Mucosa of descending colon (tissue), 3 donors: ENCODE measurements around the gene RAMP3. TPM values are rescaled to one million over a fixed set of nuclear protein-coding genes. Genes with fewer than 3 reads are reported as not detected.

Experiments used
- ATAC-seq: fragments of 200-7000 bp; cut with Tn5 transposase; one replicate; pipeline ENCODE4 v1.9.1; 2020; ENCODE audit warnings: mild to moderate bottlenecking, moderate library complexity
- DNase-seq, 3 donors: peaks; one replicate each; pipeline ENCODE4 v3.0.0-alpha.2; 2020
- H3K36me3 ChIP-seq: fragments of 200-600 bp; one replicate; pipeline ENCODE4 v1.8.0; 2021; ENCODE audit warnings: low read depth, mild to moderate bottlenecking
- H3K4me1 ChIP-seq: fragments of 200-600 bp; one replicate; pipeline ENCODE4 v1.8.0; 2021; ENCODE audit warnings: low read depth, mild to moderate bottlenecking
- H3K4me3 ChIP-seq: fragments of 200-600 bp; one replicate; pipeline ENCODE4 v1.8.0; 2021; ENCODE audit warnings: mild to moderate bottlenecking
- H3K9me3 ChIP-seq: fragments of 200-600 bp; one replicate; pipeline ENCODE4 v1.8.0; 2021; ENCODE audit warnings: mild to moderate bottlenecking
- intact Hi-C, 2 donors: fragments of 100-400 bp; cut with DNase I in 1 of 2; cut with micrococcal nuclease in 1 of 2; formaldehyde crosslinking; loops; one replicate each; pipeline versions ENCODE4 v1.11.0 to v1.11.1; 2022; cut with DNase I, micrococcal nuclease
- total RNA-seq, 3 donors: library from RNA; stranded (reverse); fragmentation: NEBNext Ultra II Directional in 2 of 3; extraction: Animal tissue kit (Norgen Biotek cat#: 25700) in 2 of 3; gene quantifications; one replicate each; pipeline versions ENCODE4 v1.2.1 to v1.2.4, GENCODE V29; 2021 to 2023
- TF ChIP-seq, protein P1 (sequence below): fragments of 200-600 bp; IDR thresholded peaks from one replicate; pipeline ENCODE4 v1.8.0; 2022; ENCODE audit warnings: antibody characterized with exemption, mild to moderate bottlenecking
- donor health status: DM: no; HTN: no; CAD: no; lungs with moderate emphysema.
- donor health status: DM: no; HTN: no; CAD: no.
- donor health status: DM: no; HTN: yes; CAD: no.

The RAMP3 gene
- total RNA-seq, 3 donors from 2014 or later = 5.4 to 13.5 (median 9.0) TPM

DNA sequence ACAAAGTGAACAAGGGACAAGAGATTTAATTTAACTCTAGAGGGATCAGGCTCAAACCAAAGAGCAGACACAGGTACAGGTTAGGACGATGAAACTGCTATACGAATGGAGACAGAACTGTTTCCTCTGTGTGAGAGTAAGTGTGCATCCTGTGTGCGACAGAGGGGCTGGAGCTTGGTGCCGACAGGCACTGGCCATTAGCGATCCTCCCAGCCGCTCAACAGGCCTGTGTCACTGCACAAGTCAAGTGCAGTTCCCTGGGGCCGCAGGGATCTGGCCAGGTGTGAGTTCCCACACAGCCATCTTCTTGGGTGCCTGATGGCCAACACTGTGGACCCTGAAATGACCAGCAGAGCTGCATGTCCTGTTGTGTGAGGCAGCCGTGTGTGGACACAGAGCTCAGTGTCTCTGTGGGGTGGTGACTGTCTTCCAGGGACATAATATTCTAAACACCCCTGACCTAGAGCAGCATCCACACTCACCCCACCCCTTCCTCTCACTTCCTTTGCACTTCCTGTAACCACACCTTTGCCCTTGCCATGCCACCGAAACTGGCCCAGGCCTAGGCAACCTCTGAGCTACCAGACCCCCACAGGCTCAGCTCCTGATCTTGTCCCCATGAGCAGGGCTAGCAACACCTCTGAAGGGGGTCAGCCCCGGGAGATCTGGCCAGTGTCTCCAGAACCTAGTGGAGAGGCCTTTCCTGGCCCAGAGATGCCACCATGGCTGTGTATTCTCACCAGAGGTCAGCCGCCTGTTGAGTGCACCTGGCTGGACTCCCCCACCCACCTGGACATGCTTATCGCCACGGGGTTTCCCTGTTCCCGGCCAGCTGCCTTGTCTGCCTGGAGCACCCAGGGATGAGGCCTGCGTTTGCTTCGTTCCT is 34.4 kb upstream of the RAMP3 start:
- H3K4me3 ChIP-seq = no peak overlapping the region

DNA sequence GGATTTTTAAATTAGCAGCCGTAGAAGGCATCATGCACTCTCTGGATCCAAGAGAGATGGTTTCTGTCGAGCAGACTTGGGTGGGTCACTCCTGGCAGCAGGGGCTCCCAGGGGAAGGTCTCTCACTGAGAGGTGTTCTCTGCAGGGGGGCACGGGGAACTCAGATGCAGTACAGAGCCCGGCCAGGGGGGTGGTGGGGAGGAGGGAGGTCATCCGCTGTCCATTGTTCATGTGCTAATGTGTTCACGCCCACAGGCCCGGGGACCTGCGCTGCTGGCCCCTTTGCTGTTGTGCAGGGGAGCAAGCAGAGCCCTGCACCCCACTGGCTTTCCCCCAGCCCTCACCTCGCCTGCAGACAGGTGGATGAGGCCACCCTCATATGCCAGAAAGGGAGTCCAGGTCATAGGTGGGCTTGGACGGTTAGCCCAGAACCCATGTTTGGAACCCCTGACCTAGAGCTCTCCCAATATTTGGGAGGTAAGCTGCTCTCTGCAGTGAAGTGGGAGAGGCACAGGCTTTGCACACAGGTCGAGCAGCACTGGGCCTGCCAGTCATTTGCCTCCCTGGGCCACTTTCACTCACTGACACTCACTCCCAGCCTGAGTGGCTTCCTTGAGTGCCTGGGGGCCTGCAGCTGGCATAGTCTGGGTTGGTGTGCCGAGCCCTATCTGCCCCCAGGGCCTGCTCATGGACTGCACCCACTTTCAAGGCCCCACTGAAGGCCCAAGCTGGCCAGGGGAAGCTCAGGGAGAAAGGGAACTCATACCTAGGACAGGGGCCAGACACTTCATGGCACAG is 33.5 kb upstream of the RAMP3 start:
- Histone ChIP-seq H3K4me3 (no peak overlapping the region), H3K36me3 (no peaks in the 10 kb centered on the region), H3K9me3 (no peaks in the 10 kb centered on the region), H3K4me1 (no peaks in the 10 kb centered on the region)
- ATAC-seq (no peak), DNase-seq (no peak)
- intact Hi-C loops = loop anchor here in 1 of 2 donors (10.0 kb wide), 1 partner anchor 269 kb away; no protein-coding TSS in a partner anchor
- TF ChIP-seq, protein P1, sequence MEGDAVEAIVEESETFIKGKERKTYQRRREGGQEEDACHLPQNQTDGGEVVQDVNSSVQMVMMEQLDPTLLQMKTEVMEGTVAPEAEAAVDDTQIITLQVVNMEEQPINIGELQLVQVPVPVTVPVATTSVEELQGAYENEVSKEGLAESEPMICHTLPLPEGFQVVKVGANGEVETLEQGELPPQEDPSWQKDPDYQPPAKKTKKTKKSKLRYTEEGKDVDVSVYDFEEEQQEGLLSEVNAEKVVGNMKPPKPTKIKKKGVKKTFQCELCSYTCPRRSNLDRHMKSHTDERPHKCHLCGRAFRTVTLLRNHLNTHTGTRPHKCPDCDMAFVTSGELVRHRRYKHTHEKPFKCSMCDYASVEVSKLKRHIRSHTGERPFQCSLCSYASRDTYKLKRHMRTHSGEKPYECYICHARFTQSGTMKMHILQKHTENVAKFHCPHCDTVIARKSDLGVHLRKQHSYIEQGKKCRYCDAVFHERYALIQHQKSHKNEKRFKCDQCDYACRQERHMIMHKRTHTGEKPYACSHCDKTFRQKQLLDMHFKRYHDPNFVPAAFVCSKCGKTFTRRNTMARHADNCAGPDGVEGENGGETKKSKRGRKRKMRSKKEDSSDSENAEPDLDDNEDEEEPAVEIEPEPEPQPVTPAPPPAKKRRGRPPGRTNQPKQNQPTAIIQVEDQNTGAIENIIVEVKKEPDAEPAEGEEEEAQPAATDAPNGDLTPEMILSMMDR = no peak

More for the DNA sequence above, 34.4 kb upstream of the RAMP3 start:
- H3K36me3 ChIP-seq = no peaks in the 10 kb centered on the region
- DNase-seq (no peak), ATAC-seq (no peak)
- TF ChIP-seq, protein P1 = no peak
- H3K4me1 ChIP-seq = no peaks in the 10 kb centered on the region
- no peaks in the 10 kb centered on the region for H3K9me3 ChIP-seq
- intact Hi-C loops = loop anchor here in 1 of 2 donors (10.0 kb wide), 1 partner anchor 268 kb away; no protein-coding TSS in a partner anchor

DNA sequence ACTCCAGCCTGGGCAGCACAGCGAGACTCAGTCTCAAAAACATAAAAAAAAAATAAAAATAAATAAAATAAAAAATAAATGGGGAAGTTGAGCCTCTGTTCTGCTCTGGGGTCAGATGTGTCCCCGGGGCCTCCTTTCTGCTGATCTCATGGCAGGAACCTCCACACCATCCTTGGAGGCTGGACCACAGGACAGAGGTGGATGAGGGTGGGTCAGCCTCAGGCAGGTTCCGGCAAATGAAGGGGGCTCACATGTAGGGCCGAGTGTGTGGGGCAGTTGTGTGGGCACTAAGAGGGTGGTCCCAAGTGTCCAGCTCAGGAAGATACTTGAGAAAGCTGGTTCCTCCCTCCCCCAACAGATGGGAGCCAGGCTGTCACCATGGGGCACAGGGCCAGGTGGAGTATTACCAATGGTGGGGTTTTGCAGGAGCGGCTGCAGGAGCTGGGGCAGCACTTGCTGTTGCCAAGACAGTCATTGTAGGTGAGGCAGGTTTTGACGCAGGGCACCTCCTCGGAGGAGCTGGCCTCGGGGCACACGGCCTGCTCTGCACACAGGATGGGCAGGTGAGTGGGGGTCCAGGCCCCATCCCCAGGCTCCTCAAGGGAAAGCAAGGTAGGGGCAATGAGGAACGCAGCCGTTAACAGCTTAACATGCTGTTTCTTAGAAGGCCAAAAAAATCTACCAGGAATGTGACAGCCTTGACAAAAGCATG is 32.2 kb upstream of the RAMP3 start:
- intact Hi-C loops = loop anchor here in 1 of 2 donors (10.0 kb wide), 1 partner anchor 271 kb away; no protein-coding TSS in a partner anchor
- TF ChIP-seq, protein P1 = no peak
- Histone ChIP-seq H3K36me3 (no peaks in the 10 kb centered on the region), H3K9me3 (no peaks in the 10 kb centered on the region), H3K4me1 (no peaks in the 10 kb centered on the region), H3K4me3 (no peak overlapping the region)
- DNase-seq (no peak), ATAC-seq (no peak)

DNA sequence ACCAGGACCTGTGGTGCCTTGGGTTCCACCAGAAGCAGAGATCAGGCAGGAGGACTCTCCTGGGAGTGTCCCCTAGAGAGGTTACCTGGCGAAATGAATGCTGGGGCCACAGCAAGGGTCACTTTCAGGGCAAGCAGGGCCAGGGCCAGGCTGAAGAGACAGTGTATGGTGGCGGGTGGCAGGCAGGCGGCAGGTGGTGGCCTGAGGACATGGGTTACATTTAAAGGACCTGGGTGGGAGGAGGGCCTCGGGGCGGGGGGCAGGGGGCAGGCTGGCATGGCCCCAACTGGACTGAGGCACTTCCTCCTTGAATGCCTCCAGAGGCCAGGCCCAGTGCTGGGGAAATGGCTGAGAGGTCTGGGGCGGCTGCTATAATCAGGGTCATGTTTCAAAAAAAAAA is 31.4 kb upstream of the RAMP3 start:
- ATAC-seq = no peak
- intact Hi-C loops = loop anchor here in 1 of 2 donors (10.0 kb wide), 1 partner anchor 271 kb away; no protein-coding TSS in a partner anchor
- TF ChIP-seq, protein P1 = no peak
- no peak for DNase-seq
- Histone ChIP-seq H3K4me3 (no peak overlapping the region), H3K36me3 (no peaks in the 10 kb centered on the region), H3K4me1 (no peaks in the 10 kb centered on the region), H3K9me3 (no peaks in the 10 kb centered on the region)

DNA sequence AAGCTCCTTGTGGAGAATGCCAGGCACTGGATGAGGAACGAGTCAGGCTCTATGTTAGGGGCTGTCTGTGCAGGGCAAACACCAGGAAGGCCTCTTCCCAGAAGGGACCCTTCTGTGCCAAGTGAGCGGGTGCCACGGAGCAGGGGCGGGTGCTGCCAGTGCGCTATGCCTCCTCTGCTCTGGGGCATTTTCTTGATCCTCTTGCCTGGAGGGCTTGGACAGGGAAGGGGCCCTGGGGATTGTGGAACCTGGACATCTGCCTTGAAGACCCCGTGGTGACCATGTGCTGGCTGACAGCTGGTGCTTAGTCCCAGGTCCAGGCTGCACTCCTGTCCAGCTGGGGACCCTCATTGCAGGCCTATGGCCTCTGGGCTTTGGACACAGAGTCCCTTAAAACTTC is 30.7 kb upstream of the RAMP3 start:
- no peak for DNase-seq
- TF ChIP-seq, protein P1 = no peak
- H3K4me3 ChIP-seq = no peak overlapping the region
- no peaks in the 10 kb centered on the region for H3K9me3 ChIP-seq
- H3K36me3 ChIP-seq = no peaks in the 10 kb centered on the region
- no peak for ATAC-seq
- intact Hi-C loops = loop anchor here in 1 of 2 donors (10.0 kb wide), 1 partner anchor 272 kb away; no protein-coding TSS in a partner anchor
- H3K4me1 ChIP-seq = no peaks in the 10 kb centered on the region
